ENCODE results near the gene CACNA1H. TPM values are rescaled to one million over a fixed set of nuclear protein-coding genes. Genes with fewer than 3 reads are reported as not detected.

Gene CACNA1H
- total RNA-seq, 1 experiment from 2014 or later: 24.3 TPM

DNA sequence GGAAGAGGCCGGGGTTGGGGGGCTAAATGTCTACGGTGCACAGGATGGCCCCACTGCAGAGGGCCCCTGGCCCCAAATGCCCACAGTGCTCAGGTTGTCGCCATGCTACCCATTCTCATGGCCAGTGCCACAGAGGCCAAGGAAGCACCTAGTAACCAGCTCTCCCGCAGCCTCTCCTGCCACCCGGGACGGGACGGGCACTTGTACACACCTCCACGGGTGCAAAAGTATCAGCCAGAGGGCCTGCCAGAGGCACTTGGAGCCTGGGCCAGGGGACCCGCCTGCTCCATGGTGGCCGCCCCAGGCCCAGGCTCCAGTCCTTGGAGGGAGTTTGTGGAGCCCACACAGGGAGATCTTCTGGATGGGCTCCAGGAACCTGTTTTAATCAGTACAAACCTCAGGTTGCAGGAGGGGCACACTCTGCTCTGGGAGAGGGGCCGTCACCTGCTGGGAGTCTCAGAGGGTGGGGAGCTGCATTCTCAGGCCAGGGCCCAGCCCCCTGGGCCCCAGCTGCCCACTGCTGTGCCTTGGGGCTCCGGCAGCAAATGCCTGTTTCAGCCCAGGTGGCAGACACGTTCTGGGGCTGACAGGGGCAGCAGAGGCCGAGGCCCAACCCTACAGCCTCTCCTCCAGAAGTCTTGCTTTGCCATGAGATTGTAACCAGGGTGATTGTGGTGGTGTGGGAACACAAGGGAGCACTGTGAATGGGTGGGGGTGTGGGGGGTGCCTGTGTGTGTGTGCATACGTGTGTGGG, 110.9 kb downstream of the CACNA1H start:
- H3K9ac ChIP-seq (ENCODE audit: low read length): no peak overlapping the region
- H3K79me2 ChIP-seq (ENCODE audit: insufficient read depth, low read length): no peaks in the 10 kb centered on the region
- no peak overlapping the region for H3K4me3 ChIP-seq (replicated peaks in 1 of 2; ENCODE audit: low read depth in 1 of 2, low read length in 2 of 2)
- no peaks in the 10 kb centered on the region; a peak in 1 of 4 replicates for H3K9me3 ChIP-seq (ENCODE audit: control insufficient read depth in 1 of 2, insufficient read depth in 1 of 2, low read depth in 1 of 2, low read length in 2 of 2)
- CTCF ChIA-PET: no interaction called here
- ATAC-seq (no peak), DNase-seq (ENCODE audit: low read depth, low spot score) (no peak)
- no peak overlapping the region for H2AFZ ChIP-seq (ENCODE audit: low read depth, low read length, poor library complexity, severe bottlenecking)
- H4K20me1 ChIP-seq (ENCODE audit: insufficient read depth): no peaks in the 10 kb centered on the region
- POLR2A ChIA-PET: no interaction called here
- H3K4me1 ChIP-seq (ENCODE audit: control insufficient read depth in 1 of 2, insufficient read depth in 2 of 2, low read length in 2 of 2): peaks cover 4 to 6% of the 10 kb centered on the region in 2 experiments; a peak in 3 of 4 replicates
- no peaks in the 10 kb centered on the region for H3K36me3 ChIP-seq (ENCODE audit: control insufficient read depth in 1 of 2, insufficient read depth in 2 of 2, low read length in 2 of 2)
- H3K27ac ChIP-seq (ENCODE audit: low read depth, low read length): no peak overlapping the region
- no peaks in the 10 kb centered on the region for H3K9me2 ChIP-seq (ENCODE audit: insufficient read depth)
- no peak overlapping the region for H3K4me2 ChIP-seq (ENCODE audit: low read length)
- peaks cover 4% of the 10 kb centered on the region; the same call in 1 of the 2 replicates for H3K27me3 ChIP-seq (ENCODE audit: insufficient read depth, low read length)
- RAD21 ChIA-PET (ENCODE audit: low non-redundant PET in 1 of 2, low total read pairs in 2 of 2, uncharacterized antibody in 2 of 2, unreplicated experiment in 2 of 2): no interaction called here
- TF ChIP-seq, protein P1, sequence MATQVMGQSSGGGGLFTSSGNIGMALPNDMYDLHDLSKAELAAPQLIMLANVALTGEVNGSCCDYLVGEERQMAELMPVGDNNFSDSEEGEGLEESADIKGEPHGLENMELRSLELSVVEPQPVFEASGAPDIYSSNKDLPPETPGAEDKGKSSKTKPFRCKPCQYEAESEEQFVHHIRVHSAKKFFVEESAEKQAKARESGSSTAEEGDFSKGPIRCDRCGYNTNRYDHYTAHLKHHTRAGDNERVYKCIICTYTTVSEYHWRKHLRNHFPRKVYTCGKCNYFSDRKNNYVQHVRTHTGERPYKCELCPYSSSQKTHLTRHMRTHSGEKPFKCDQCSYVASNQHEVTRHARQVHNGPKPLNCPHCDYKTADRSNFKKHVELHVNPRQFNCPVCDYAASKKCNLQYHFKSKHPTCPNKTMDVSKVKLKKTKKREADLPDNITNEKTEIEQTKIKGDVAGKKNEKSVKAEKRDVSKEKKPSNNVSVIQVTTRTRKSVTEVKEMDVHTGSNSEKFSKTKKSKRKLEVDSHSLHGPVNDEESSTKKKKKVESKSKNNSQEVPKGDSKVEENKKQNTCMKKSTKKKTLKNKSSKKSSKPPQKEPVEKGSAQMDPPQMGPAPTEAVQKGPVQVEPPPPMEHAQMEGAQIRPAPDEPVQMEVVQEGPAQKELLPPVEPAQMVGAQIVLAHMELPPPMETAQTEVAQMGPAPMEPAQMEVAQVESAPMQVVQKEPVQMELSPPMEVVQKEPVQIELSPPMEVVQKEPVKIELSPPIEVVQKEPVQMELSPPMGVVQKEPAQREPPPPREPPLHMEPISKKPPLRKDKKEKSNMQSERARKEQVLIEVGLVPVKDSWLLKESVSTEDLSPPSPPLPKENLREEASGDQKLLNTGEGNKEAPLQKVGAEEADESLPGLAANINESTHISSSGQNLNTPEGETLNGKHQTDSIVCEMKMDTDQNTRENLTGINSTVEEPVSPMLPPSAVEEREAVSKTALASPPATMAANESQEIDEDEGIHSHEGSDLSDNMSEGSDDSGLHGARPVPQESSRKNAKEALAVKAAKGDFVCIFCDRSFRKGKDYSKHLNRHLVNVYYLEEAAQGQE (IDR thresholded peaks at IDR 0.05; ENCODE audit: low read depth): no peak
- TF ChIP-seq, protein P2, sequence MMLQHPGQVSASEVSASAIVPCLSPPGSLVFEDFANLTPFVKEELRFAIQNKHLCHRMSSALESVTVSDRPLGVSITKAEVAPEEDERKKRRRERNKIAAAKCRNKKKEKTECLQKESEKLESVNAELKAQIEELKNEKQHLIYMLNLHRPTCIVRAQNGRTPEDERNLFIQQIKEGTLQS (IDR thresholded peaks at IDR 0.05): no peak
- no peak for TF ChIP-seq ZNF274 (IDR thresholded peaks at IDR 0.05; ENCODE audit: low read depth, low read length)
- TF ChIP-seq EZH2phosphoT487 (IDR thresholded peaks at IDR 0.05; ENCODE audit: borderline replicate concordance): no peak
- TF ChIP-seq ELF1 (IDR thresholded peaks at IDR 0.05; ENCODE audit: borderline replicate concordance, low read depth): no peak
- TF ChIP-seq FOSL1 (IDR thresholded peaks at IDR 0.05; ENCODE audit: low read depth): no peak
- no peak for TF ChIP-seq POLR2AphosphoS5 (IDR thresholded peaks at IDR 0.05; ENCODE audit: low read depth, low read length)
- TF ChIP-seq, protein P3, sequence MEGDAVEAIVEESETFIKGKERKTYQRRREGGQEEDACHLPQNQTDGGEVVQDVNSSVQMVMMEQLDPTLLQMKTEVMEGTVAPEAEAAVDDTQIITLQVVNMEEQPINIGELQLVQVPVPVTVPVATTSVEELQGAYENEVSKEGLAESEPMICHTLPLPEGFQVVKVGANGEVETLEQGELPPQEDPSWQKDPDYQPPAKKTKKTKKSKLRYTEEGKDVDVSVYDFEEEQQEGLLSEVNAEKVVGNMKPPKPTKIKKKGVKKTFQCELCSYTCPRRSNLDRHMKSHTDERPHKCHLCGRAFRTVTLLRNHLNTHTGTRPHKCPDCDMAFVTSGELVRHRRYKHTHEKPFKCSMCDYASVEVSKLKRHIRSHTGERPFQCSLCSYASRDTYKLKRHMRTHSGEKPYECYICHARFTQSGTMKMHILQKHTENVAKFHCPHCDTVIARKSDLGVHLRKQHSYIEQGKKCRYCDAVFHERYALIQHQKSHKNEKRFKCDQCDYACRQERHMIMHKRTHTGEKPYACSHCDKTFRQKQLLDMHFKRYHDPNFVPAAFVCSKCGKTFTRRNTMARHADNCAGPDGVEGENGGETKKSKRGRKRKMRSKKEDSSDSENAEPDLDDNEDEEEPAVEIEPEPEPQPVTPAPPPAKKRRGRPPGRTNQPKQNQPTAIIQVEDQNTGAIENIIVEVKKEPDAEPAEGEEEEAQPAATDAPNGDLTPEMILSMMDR (IDR thresholded peaks at IDR 0.05 in 2 of 3, conservative IDR thresholded peaks at IDR 0.05 in 1 of 3; ENCODE audit: borderline replicate concordance in 1 of 3, insufficient read depth in 1 of 3, low read depth in 2 of 3, low read length in 2 of 3): no peak
- no peak for TF ChIP-seq SP1 (IDR thresholded peaks at IDR 0.05; ENCODE audit: low read depth)
- TF ChIP-seq SRF (IDR thresholded peaks at IDR 0.05; ENCODE audit: low read depth): no peak
- no peak for TF ChIP-seq JUND (IDR thresholded peaks at IDR 0.05)
- no peak for TF ChIP-seq POLR2A (IDR thresholded peaks at IDR 0.05; ENCODE audit: borderline replicate concordance, extremely low read depth, insufficient read depth, insufficient read length)
- TF ChIP-seq TCF7L2 (IDR thresholded peaks at IDR 0.05; ENCODE audit: borderline replicate concordance, extremely low read depth, insufficient read depth, insufficient read length): no peak
- no peak for TF ChIP-seq EZH2 (IDR thresholded peaks at IDR 0.05)
- TF ChIP-seq CEBPB (IDR thresholded peaks at IDR 0.05; ENCODE audit: low read depth): no peak
- no TSS peak for BruUV-seq (replicated peaks)
- intact Hi-C loops (cut with micrococcal nuclease): no loop called here
